ENCODE data around the gene RAI1. TPM values are rescaled to one million over a fixed set of nuclear protein-coding genes. Genes with fewer than 3 reads are reported as not detected.

RAI1 gene
- total RNA-seq, 1 donor from 2014 or later, result 33.5 TPM

DNA sequence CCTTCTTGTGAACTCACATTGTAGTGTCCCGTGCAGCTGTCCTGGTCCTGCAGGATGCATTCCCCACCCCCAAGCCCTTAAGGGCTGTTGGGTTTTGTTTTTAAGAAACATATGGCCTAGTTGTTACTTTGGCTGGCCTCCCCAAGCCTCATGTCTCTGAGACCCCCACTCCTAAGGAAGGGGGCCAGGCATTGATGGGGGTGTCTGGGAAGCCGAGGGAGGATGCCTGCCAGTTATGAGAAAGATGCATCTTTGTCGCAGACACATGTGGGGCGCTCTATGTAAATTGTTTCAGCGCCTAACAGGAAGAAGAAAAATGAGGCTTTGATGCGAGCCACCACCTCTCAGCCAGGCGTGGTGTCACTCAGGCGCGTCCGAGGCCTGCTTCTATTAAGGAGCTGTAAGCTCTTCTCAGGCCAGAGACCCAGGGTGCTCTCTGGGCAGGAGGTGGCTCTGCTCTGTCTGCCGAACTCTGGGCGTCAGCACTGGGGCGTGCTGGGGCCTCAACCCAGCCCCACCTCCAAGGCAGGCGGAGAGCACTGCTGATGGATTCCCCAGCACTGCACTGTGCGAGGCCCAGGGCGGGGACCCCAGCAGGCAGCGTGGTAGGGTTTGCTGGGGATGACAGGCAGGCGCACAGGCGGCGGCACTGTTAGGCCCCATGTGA, 85.0 kb downstream of the RAI1 start:
- no peak overlapping the region for H3K4me3 Mint-ChIP-seq (ENCODE audit: low read depth)
- H3K4me1 Mint-ChIP-seq (ENCODE audit: low read depth), result peaks cover 8% of the 10 kb centered on the region
- intact Hi-C loops (cut with micrococcal nuclease), result no loop called here
- H3K9me3 Mint-ChIP-seq, result no peaks in the 10 kb centered on the region
- peaks cover 2% of the 10 kb centered on the region for H3K36me3 Mint-ChIP-seq (ENCODE audit: low read depth)
- no peak overlapping the region for H3K27ac Mint-ChIP-seq
- no peak for DNase-seq (ENCODE audit: low spot score)
- H3K27me3 Mint-ChIP-seq (ENCODE audit: low read depth), result no peaks in the 10 kb centered on the region

GRCh38 chr17:17766744-17767120, 85.5 kb downstream of the RAI1 start:
- Mint-ChIP-seq H3K4me3 (ENCODE audit: low read depth) (no peak overlapping the region), H3K27ac (no peak overlapping the region), H3K36me3 (ENCODE audit: low read depth) (peaks cover 2% of the 10 kb centered on the region), H3K27me3 (ENCODE audit: low read depth) (no peaks in the 10 kb centered on the region), H3K4me1 (ENCODE audit: low read depth) (peaks cover 8% of the 10 kb centered on the region), H3K9me3 (no peaks in the 10 kb centered on the region)
- DNase-seq (ENCODE audit: low spot score), result no peak
- intact Hi-C loops (cut with micrococcal nuclease), result no loop called here

- no peak overlapping the region for H3K27ac Mint-ChIP-seq
- intact Hi-C loops (cut with micrococcal nuclease), result no loop called here
- H3K4me1 Mint-ChIP-seq (ENCODE audit: low read depth), result peaks cover 9% of the 10 kb centered on the region
- no peak overlapping the region for H3K4me3 Mint-ChIP-seq (ENCODE audit: low read depth)
- H3K9me3 Mint-ChIP-seq, result no peaks in the 10 kb centered on the region
- H3K27me3 Mint-ChIP-seq (ENCODE audit: low read depth), result no peaks in the 10 kb centered on the region
- peaks cover 2% of the 10 kb centered on the region for H3K36me3 Mint-ChIP-seq (ENCODE audit: low read depth)
- no peak for DNase-seq (ENCODE audit: low spot score)
Observed at GRCh38 chr17:17767154-17767869, 86.1 kb downstream of the RAI1 start.

DNA sequence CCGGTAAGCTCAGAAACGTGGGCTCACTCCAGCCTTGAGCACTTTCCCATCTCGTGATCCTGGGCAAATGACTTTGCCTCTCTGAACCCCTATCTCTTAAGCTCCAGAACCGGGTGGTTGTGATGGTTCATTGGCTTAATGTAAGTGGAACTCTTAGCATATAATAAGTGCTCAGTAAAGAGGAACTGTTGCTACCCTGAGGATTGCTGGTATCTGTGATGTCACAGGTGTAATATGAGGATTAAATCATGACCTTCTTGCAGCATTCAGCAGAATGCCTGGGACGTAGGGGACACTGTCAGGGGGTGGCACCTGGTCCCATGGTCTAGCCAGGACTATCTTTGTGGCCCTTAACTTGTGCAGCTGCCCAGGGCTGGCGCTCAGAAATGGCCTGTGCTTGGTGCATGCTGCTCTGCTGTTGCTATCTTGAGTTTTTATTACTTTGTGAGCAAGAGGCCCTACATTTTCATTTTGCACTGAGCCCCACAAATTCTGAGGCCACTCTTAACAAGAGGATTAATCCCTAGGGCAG, 86.7 kb downstream of the RAI1 start:
- Mint-ChIP-seq H3K36me3 (ENCODE audit: low read depth) (peaks cover 2% of the 10 kb centered on the region), H3K4me1 (ENCODE audit: low read depth) (peaks cover 13% of the 10 kb centered on the region), H3K9me3 (no peaks in the 10 kb centered on the region), H3K27ac (no peak overlapping the region), H3K27me3 (ENCODE audit: low read depth) (no peaks in the 10 kb centered on the region), H3K4me3 (ENCODE audit: low read depth) (no peak overlapping the region)
- DNase-seq (ENCODE audit: low spot score), result no peak
- intact Hi-C loops (cut with micrococcal nuclease), result no loop called here

GRCh38 chr17:17768424-17769088, 87.3 kb downstream of the RAI1 start:
- Mint-ChIP-seq H3K36me3 (ENCODE audit: low read depth) (peaks cover 2% of the 10 kb centered on the region), H3K9me3 (no peaks in the 10 kb centered on the region), H3K4me3 (ENCODE audit: low read depth) (no peak overlapping the region), H3K27me3 (ENCODE audit: low read depth) (no peaks in the 10 kb centered on the region), H3K27ac (no peak overlapping the region), H3K4me1 (ENCODE audit: low read depth) (peaks cover 11% of the 10 kb centered on the region)
- intact Hi-C loops (cut with micrococcal nuclease), result no loop called here
- no peak for DNase-seq (ENCODE audit: low spot score)

- H3K9me3 Mint-ChIP-seq, result no peaks in the 10 kb centered on the region
- no peak overlapping the region for H3K4me3 Mint-ChIP-seq (ENCODE audit: low read depth)
- peaks cover 5% of the 10 kb centered on the region for H3K4me1 Mint-ChIP-seq (ENCODE audit: low read depth)
- no peaks in the 10 kb centered on the region for H3K36me3 Mint-ChIP-seq (ENCODE audit: low read depth)
- intact Hi-C loops (cut with micrococcal nuclease), result no loop called here
- DNase-seq (ENCODE audit: low spot score), result no peak
- no peak overlapping the region for H3K27ac Mint-ChIP-seq
- H3K27me3 Mint-ChIP-seq (ENCODE audit: low read depth), result no peaks in the 10 kb centered on the region
Observed at GRCh38 chr17:17769869-17770631, 88.8 kb downstream of the RAI1 start.

GRCh38 chr17:17770632-17771044, 89.4 kb downstream of the RAI1 start:
- H3K27me3 Mint-ChIP-seq (ENCODE audit: low read depth), result no peaks in the 10 kb centered on the region
- H3K36me3 Mint-ChIP-seq (ENCODE audit: low read depth), result no peaks in the 10 kb centered on the region

DNA sequence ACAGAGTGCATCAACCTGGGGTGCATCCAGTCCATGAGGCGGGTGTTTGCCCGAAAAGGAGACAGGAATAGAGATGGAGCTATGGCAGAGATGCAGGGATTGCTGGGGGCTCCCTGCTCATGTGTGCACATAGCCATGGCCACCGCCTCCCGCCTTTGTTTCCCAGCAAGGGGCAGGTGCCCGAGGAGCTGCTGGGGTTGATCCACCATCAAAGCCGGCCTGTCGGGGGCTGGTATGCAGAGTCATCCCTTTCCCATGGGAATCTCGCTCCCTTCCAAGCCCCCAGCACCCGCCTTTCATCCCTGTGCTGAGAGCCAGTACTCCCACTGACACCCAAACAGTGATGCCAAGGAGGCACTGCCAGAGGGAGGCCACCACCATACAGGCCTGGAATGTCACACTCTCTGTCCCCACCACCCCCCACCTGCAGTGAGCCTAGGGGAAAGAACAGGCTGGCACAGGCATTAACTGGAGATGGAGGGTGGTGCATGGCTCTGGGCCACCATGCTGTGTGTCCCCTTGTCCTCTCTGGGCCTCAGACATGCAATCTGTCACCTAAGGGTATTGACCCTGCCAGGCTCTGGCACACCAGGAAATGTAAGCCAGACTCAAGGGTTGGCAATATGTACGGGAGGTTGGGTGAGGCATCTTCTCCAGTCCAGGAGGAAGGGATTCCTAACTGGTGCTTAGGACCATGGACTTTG, 90.4 kb downstream of the RAI1 start:
- H3K4me3 Mint-ChIP-seq (ENCODE audit: low read depth), result no peak overlapping the region
- intact Hi-C loops (cut with micrococcal nuclease), result no loop called here
- H3K9me3 Mint-ChIP-seq, result no peaks in the 10 kb centered on the region
- no peaks in the 10 kb centered on the region for H3K27me3 Mint-ChIP-seq (ENCODE audit: low read depth)
- peaks cover 5% of the 10 kb centered on the region for H3K4me1 Mint-ChIP-seq (ENCODE audit: low read depth)
- no peaks in the 10 kb centered on the region for H3K36me3 Mint-ChIP-seq (ENCODE audit: low read depth)
- no peak overlapping the region for H3K27ac Mint-ChIP-seq
- no peak for DNase-seq (ENCODE audit: low spot score)

More at GRCh38 chr17:17770632-17771044, 89.4 kb downstream of the RAI1 start:
- no peak for DNase-seq (ENCODE audit: low spot score)
- H3K4me1 Mint-ChIP-seq (ENCODE audit: low read depth), result peaks cover 5% of the 10 kb centered on the region
- intact Hi-C loops (cut with micrococcal nuclease), result no loop called here
- no peak overlapping the region for H3K27ac Mint-ChIP-seq
- no peaks in the 10 kb centered on the region for H3K9me3 Mint-ChIP-seq
- no peak overlapping the region for H3K4me3 Mint-ChIP-seq (ENCODE audit: low read depth)

GRCh38 chr17:17772231-17772630, 91.0 kb downstream of the RAI1 start:
- no peak overlapping the region for H3K27ac Mint-ChIP-seq
- no peak overlapping the region for H3K4me3 Mint-ChIP-seq (ENCODE audit: low read depth)
- intact Hi-C loops (cut with micrococcal nuclease), result no loop called here
- H3K36me3 Mint-ChIP-seq (ENCODE audit: low read depth), result no peaks in the 10 kb centered on the region
- no peak for DNase-seq (ENCODE audit: low spot score)
- no peaks in the 10 kb centered on the region for H3K9me3 Mint-ChIP-seq
- H3K4me1 Mint-ChIP-seq (ENCODE audit: low read depth), result peaks cover 5% of the 10 kb centered on the region
- no peaks in the 10 kb centered on the region for H3K27me3 Mint-ChIP-seq (ENCODE audit: low read depth)

- H3K36me3 Mint-ChIP-seq (ENCODE audit: low read depth), result no peaks in the 10 kb centered on the region
- H3K4me1 Mint-ChIP-seq (ENCODE audit: low read depth), result peaks cover 5% of the 10 kb centered on the region
- intact Hi-C loops (cut with micrococcal nuclease), result no loop called here
- no peak overlapping the region for H3K4me3 Mint-ChIP-seq (ENCODE audit: low read depth)
- no peak overlapping the region for H3K27ac Mint-ChIP-seq
- H3K27me3 Mint-ChIP-seq (ENCODE audit: low read depth), result no peaks in the 10 kb centered on the region
- no peak for DNase-seq (ENCODE audit: low spot score)
- H3K9me3 Mint-ChIP-seq, result no peaks in the 10 kb centered on the region
Observed at GRCh38 chr17:17774009-17774881, 93.0 kb downstream of the RAI1 start.

GRCh38 chr17:17776889-17777288, 95.6 kb downstream of the RAI1 start:
- H3K9me3 Mint-ChIP-seq, result no peaks in the 10 kb centered on the region
- H3K27ac Mint-ChIP-seq, result no peak overlapping the region
- no peak overlapping the region for H3K4me3 Mint-ChIP-seq (ENCODE audit: low read depth)
- peaks cover 11% of the 10 kb centered on the region for H3K27me3 Mint-ChIP-seq (ENCODE audit: low read depth)
- no peaks in the 10 kb centered on the region for H3K36me3 Mint-ChIP-seq (ENCODE audit: low read depth)
- H3K4me1 Mint-ChIP-seq (ENCODE audit: low read depth), result peaks cover 8% of the 10 kb centered on the region
- intact Hi-C loops (cut with micrococcal nuclease), result no loop called here
- no peak for DNase-seq (ENCODE audit: low spot score)
